PC-9 (cell line): ENCODE results near the gene TTC14. TPM values are rescaled to one million over a fixed set of nuclear protein-coding genes. Genes with fewer than 3 reads are reported as not detected.
A peak's percentile ranks its signal among the peaks of the same experiment; 100 is the strongest.

Experiments used
- BruUV-seq: library from RNA; stranded (reverse); fragments of 400-500 nt; replicated peaks from 2 replicates; lab custom pipeline; 2021; lab: Mats Ljungman, UMichigan
- CTCF ChIA-PET: fragments of 300-600 bp; sonication (Branson Sonifier 250); formaldehyde crosslinking; loops from one replicate; lab custom pipeline; 2022; ENCODE audit warnings: antibody characterized with exemption; lab: Charles Lee
- POLR2A ChIA-PET: fragments of 300-600 bp; sonication (Branson Sonifier 250); formaldehyde crosslinking; loops from one replicate; lab custom pipeline; 2022; ENCODE audit warnings: antibody characterized with exemption; ENCODE audit not compliant: unreplicated experiment; lab: Charles Lee
- DNase-seq, 2 experiments: peaks; one replicate each; pipeline versions ENCODE4 v3.0.0 to v3.0.0-alpha.2; 2015 to 2022; ENCODE audit warnings: mixed read lengths in 1 of 2
- H2AFZ ChIP-seq: fragments of 200-600 bp; sonication (generic); 2 replicates; pipeline ENCODE4 v1.8.1; 2017; ENCODE audit warnings: antibody characterized with exemption
- H3F3A ChIP-seq: fragments of 200-600 bp; sonication (generic); 2 replicates; pipeline ENCODE4 v1.8.1; 2017; ENCODE audit warnings: antibody characterized with exemption, mild to moderate bottlenecking, low read depth; ENCODE audit not compliant: insufficient read depth
- H3K27ac ChIP-seq: fragments of 200-600 bp; sonication (generic); 2 replicates; pipeline ENCODE4 v1.6.1; 2016; ENCODE audit warnings: mixed run types
- H3K27me3 ChIP-seq: fragments of 200-600 bp; sonication (generic); 2 replicates; pipeline ENCODE4 v1.6.1; 2016; ENCODE audit warnings: low read depth, mixed run types; ENCODE audit not compliant: insufficient read depth
- H3K36me3 ChIP-seq: fragments of 200-600 bp; sonication (generic); 2 replicates; pipeline ENCODE4 v1.6.1; 2016; ENCODE audit warnings: low read depth, mixed run types
- H3K4me1 ChIP-seq: fragments of 200-600 bp; sonication (generic); replicated peaks from 2 replicates; pipeline ENCODE4 v1.6.1; 2016; ENCODE audit warnings: mixed run types; ENCODE audit not compliant: insufficient read depth
- H3K4me2 ChIP-seq: fragments of 200-600 bp; sonication (generic); 2 replicates; pipeline ENCODE4 v1.6.1; 2017; ENCODE audit warnings: mixed run types
- H3K4me3 ChIP-seq: fragments of 200-600 bp; sonication (generic); 2 replicates; pipeline ENCODE4 v1.6.1; 2016; ENCODE audit warnings: mixed run types
- H3K79me2 ChIP-seq: fragments of 200-600 bp; sonication (generic); 2 replicates; pipeline ENCODE4 v1.6.1; 2017; ENCODE audit warnings: low read depth, mixed run types
- H3K9me2 ChIP-seq: fragments of 200-600 bp; sonication (generic); 2 replicates; pipeline ENCODE4 v1.8.1; 2017; ENCODE audit warnings: mild to moderate bottlenecking; ENCODE audit not compliant: insufficient read depth
- H3K9me3 ChIP-seq: fragments of 200-600 bp; sonication (generic); 2 replicates; pipeline ENCODE4 v1.8.1; 2016; ENCODE audit warnings: low read depth; ENCODE audit not compliant: insufficient read depth
- H4K20me1 ChIP-seq: fragments of 200-600 bp; sonication (generic); 2 replicates; pipeline ENCODE4 v1.8.1; 2017; ENCODE audit not compliant: insufficient read depth
- CTCF ChIP-seq: fragments of 200-600 bp; sonication (generic); conservative IDR thresholded peaks from 2 replicates; pipeline ENCODE4 v1.6.1; 2017; ENCODE audit warnings: mixed run types, antibody characterized with exemption, mild to moderate bottlenecking, moderate library complexity
- EZH2 ChIP-seq: fragments of 200-600 bp; sonication (generic); IDR thresholded peaks from 2 replicates; pipeline ENCODE4 v1.8.0; 2017; ENCODE audit warnings: antibody characterized with exemption, low read depth
- intact Hi-C: fragments of 100-400 bp; cut with micrococcal nuclease; formaldehyde crosslinking; loops from one replicate; pipeline ENCODE4 v1.10.0; 2022; ENCODE audit not compliant: unreplicated experiment
- total RNA-seq: library from RNA; stranded (reverse); gene quantifications from 2 replicates; pipeline ENCODE4 v1.2.3, GENCODE V29; 2021

Gene TTC14
- total RNA-seq, 1 experiment from 2014 or later, result 51.1 TPM

DNA sequence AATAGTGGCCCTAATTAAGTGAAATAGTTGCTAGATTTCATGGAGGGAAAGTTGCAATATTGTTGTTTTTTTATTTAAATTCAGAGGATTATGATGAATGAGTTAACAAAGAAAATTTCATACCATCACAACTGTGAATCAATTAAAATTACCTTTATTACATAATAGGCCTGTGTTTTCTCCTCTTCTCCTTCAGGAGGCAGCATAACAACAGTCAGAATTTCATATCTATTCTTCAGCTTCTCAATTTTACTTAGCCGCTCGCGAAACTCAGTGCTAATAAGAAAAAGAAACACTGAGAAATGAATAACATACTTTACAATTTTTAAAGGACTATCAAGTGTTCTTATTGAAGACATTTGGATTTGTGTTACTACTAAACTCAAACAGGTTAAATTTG lies 29.4 kb downstream of the TTC14 start:
- BruUV-seq, result no TSS peak
- Histone ChIP-seq H3K27me3 (no peaks in the 10 kb centered on the region), H3K4me3 (no peak overlapping the region), H3K79me2 (no peaks in the 10 kb centered on the region), H3F3A (no peaks in the 10 kb centered on the region), H3K9me2 (no peaks in the 10 kb centered on the region; the same call in 1 of the 2 replicates), H2AFZ (no peak overlapping the region), H3K36me3 (no peaks in the 10 kb centered on the region), H3K4me1 (no peaks in the 10 kb centered on the region), H3K27ac (no peak overlapping the region), H3K4me2 (no peak overlapping the region), H4K20me1 (no peaks in the 10 kb centered on the region), H3K9me3 (no peaks in the 10 kb centered on the region)
- TF ChIP-seq EZH2 (no peak), CTCF (peak; percentile 53)
- no peak for DNase-seq
- ChIA-PET POLR2A (no interaction called here), CTCF (no interaction called here)
- intact Hi-C loops, result no loop called here

- CTCF ChIA-PET, result no interaction called here
- Histone ChIP-seq H3K27me3 (no peaks in the 10 kb centered on the region), H3K27ac (no peak overlapping the region), H3K9me3 (no peaks in the 10 kb centered on the region), H3K79me2 (no peaks in the 10 kb centered on the region), H3K9me2 (no peaks in the 10 kb centered on the region; the same call in 1 of the 2 replicates), H3K4me2 (no peak overlapping the region), H3F3A (no peaks in the 10 kb centered on the region), H3K4me3 (no peak overlapping the region), H3K36me3 (no peaks in the 10 kb centered on the region), H4K20me1 (no peaks in the 10 kb centered on the region), H2AFZ (no peak overlapping the region), H3K4me1 (no peaks in the 10 kb centered on the region)
- no TSS peak for BruUV-seq
- DNase-seq, result no peak
- TF ChIP-seq CTCF (no peak), EZH2 (no peak)
- POLR2A ChIA-PET, result no interaction called here
- intact Hi-C loops, result no loop called here
These were observed 31.8 kb downstream of the TTC14 start for GRCh38 chr3:180633722-180634121.

- Histone ChIP-seq H3F3A (no peaks in the 10 kb centered on the region), H3K4me3 (no peak overlapping the region), H3K36me3 (no peaks in the 10 kb centered on the region), H4K20me1 (no peaks in the 10 kb centered on the region; the same call in 1 of the 2 replicates), H3K9me3 (no peaks in the 10 kb centered on the region), H3K27ac (no peak overlapping the region), H2AFZ (no peak overlapping the region), H3K79me2 (no peaks in the 10 kb centered on the region), H3K4me2 (no peak overlapping the region), H3K4me1 (no peaks in the 10 kb centered on the region), H3K27me3 (no peaks in the 10 kb centered on the region), H3K9me2 (no peaks in the 10 kb centered on the region; the same call in 1 of the 2 replicates)
- TF ChIP-seq EZH2, result no peak
- TF ChIP-seq CTCF, result no peak
- BruUV-seq, result no TSS peak
- DNase-seq, result no peak
- ChIA-PET POLR2A (no interaction called here), CTCF (no interaction called here)
- intact Hi-C loops, result no loop called here
These were observed 39.0 kb downstream of the TTC14 start for GRCh38 chr3:180640987-180641386.
